Measurements from ENCODE around the gene KCP. TPM values are rescaled to one million over a fixed set of nuclear protein-coding genes. Genes with fewer than 3 reads are reported as not detected.
"Not testable (repeated sequence)": the region's sequence is repeated elsewhere in the genome, so short reads cannot be mapped to it uniquely, and the experiment has no call there.

The KCP gene
- 1 to 10 TPM in 2 of 3 donors, under 1 TPM in 1; 0.26 to 2.0 (median 1.5) TPM for polyA plus RNA-seq

DNA sequence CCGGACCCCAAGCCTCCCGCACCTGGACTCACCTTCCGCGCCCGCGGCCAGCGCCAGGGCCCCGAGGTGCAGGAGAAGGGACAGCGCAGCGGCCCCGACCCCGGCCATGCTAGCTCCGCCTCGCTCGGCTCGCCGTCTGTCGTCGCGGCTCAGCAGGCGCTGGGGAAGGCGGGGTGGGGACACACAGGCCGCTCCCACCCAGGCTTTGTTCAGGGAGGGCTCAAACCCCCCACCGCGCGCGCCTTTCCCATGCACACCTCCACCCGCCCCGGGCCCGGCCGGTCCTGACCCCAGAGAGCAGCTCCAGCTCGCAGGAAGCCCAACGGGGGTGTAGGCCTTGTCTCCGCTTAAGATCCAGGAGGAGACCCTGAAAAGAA, at the start of gene KCP:
Gene KCP (minus strand): TSS at position 141 of the 377 bp plus-strand sequence. CDS start 33 bp downstream, at position 108.
- H3K27ac ChIP-seq (ENCODE audit: low read depth, low read length), result no peak within 1 kb of the TSS
- 20 to 37% (median 34%) methylated on average over 28 to 34 of the region's 34 CpGs for WGBS, 3 donors

- no peak overlapping the region for H3K27ac ChIP-seq (ENCODE audit: low read depth, low read length)
- 94 to 96% (median 95%) methylated on average over 4 of the region's 4 CpGs for WGBS, 3 donors
These were observed 48.8 kb upstream of the KCP start for GRCh38 chr7:128959296-128959695.

- H3K27ac ChIP-seq (ENCODE audit: low read depth, low read length), result no peak overlapping the region
These were observed 45.5 kb upstream of the KCP start for GRCh38 chr7:128955981-128956380.

- WGBS, 3 donors, result 72 to 75% (median 73%) methylated on average over 15 of the region's 15 CpGs
- no peak overlapping the region for H3K27ac ChIP-seq (ENCODE audit: low read depth, low read length)
These were observed 44.6 kb upstream of the KCP start for GRCh38 chr7:128954830-128955802.

DNA sequence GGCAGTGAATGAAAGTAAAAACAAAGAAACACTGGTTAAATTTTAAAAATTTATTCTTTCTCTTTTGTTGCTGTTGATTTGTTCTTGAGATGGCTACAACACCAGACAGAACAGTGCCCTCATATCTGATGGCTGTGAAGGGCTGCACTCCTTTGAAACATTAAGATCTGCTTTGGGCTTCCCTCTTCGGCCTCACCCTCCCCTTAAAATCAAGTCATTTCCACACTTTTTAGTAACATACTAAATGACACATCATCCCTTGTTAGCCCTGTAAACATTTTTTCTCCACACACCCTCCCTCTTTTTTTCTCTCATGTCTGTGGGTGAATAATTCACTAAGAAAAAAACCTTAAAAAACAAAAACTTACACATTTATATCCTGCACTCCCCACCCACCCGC, 43.6 kb upstream of the KCP start:
- 85 to 91% (median 85%) methylated on average over 2 of the region's 2 CpGs for WGBS, 3 donors
- no peak overlapping the region for H3K27ac ChIP-seq (ENCODE audit: low read depth, low read length)

GRCh38 chr7:128951296-128951695, 40.8 kb upstream of the KCP start:
- WGBS, 3 donors, result 46 to 75% (median 59%) methylated on average over 5 of the region's 5 CpGs
- no peak overlapping the region for H3K27ac ChIP-seq (ENCODE audit: low read depth, low read length)

DNA sequence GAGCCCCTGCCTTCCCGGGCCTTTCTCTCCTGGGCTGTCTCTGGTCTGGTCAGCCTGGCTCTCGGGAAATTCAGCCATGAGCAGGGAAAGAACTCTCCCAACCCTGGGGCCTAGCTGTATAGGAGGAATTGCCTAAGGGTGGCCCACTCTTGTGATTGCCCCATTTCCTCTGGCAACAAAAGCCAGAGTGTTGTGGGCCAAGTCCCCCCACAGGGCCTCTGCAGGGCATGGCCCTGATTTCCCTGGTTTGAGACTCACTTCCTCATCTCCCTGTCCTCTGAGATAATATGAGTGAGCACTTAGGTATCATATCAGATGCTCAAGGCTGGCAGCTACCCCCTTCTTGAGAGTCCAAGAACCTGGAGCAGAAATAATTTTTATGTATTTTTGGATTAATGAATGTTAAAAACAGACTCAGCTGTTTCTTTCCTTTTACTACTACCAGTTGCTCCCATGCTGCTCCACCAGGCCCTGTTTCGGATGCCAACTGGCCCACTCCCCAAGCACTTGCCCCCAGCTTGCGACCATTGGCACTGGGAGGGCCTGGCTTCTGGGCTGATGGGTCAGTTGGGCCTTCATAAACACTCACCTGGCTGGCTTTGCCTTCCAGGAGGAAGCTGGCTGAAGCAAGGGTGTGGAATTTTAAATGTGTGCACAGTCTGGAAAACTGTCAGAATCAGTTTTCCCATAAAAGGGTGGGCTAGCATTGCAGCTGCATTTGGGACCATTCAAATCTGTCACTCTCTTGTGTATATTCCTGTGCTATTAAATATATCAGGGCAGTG, 38.7 kb upstream of the KCP start:
- WGBS, 3 donors, result 64 to 89% (median 82%) methylated on average over 4 of the region's 4 CpGs

GRCh38 chr7:128948312-128948973, 37.9 kb upstream of the KCP start:
- no peak overlapping the region for H3K27ac ChIP-seq (ENCODE audit: low read depth, low read length)
- 57 to 84% (median 64%) methylated on average over 12 of the region's 12 CpGs for WGBS, 3 donors

More for the DNA sequence above, 38.7 kb upstream of the KCP start:
- no peak overlapping the region for H3K27ac ChIP-seq (ENCODE audit: low read depth, low read length)

- H3K27ac ChIP-seq (ENCODE audit: low read depth, low read length), result no peak overlapping the region
- 93 to 94% (median 94%) methylated on average over 9 of the region's 9 CpGs for WGBS, 3 donors
These were observed 37.3 kb upstream of the KCP start for GRCh38 chr7:128947854-128948253.

DNA sequence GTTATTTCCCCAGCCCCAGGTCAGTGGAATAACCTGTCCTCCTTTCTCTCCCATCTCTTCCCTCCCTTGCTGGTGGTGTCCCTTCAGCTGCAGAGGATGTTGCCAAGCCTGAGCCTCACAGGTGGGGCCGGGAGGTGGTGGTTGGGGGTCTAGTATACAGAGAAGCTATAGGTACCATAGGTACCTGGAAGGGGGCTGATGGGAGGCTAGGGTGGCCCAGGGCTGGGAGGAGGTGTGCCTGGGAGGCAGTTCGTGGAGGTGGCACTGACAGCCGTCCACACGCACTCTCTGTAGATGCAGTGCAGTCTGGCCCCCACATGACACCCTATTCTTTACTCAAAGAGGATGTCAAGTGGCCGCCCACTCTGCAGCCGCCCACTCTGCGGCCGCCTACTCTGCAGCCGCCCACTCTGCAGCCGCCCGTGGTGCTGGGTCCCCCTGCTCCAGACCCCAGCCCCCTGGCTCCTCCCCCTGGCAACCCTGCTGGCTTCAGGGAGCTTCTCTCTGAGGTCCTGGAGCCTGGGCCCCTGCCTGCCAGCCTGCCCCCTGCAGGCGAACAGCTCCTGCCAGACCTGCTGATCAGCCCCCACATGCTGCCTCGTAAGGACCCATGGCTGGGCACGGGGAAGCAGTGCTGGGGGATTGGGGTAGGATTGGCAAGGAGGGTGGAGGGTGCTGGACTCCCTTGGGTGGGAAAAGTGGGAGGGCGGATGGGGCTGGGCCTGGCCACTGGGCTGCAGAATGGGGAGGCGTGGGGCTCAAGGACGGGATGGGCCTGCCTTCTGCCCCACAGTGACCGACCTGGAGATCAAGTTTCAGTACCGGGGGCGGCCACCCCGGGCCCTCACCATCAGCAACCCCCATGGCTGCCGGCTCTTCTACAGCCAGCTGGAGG, 36.7 kb upstream of the KCP start:
- WGBS, 3 donors, result 83 to 89% (median 85%) methylated on average over 16 to 22 of the region's 22 CpGs
- no peak overlapping the region for H3K27ac ChIP-seq (ENCODE audit: low read depth, low read length)

DNA sequence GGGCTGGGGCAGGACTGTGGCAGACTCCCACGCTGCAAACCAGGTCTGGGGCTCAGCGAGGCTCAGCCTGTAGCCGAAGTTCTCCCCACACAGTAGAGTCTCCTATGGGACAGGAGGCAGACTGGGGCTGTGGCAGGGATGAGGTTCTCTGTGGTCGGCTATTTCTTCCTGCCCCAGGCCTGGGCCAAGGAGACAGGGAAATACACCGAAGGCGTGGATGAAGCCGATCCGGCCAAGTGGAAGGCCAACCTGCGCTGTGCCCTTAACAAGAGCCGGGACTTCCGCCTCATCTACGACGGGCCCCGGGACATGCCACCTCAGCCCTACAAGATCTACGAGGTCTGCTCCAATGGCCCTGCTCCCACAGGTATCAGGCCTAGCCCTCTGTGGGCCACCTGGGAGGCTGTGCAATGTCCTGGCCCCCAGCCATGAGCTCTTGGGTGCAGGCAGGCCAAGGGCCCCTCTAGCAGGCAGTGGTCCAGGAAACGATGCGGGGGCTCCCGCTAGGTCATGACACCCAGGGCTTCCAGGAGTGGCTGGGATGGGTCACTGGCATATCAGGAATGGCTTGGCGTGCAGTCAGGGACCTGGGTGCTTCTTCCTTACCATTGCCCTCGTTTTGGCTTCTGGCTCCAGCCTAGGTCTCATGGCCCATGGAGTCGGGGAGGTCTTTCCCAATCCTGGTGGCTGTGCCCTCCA, 35.3 kb upstream of the KCP start:
- H3K27ac ChIP-seq (ENCODE audit: low read depth, low read length), result no peak overlapping the region
- WGBS, 3 donors, result 86 to 90% (median 86%) methylated on average over 21 of the region's 21 CpGs

DNA sequence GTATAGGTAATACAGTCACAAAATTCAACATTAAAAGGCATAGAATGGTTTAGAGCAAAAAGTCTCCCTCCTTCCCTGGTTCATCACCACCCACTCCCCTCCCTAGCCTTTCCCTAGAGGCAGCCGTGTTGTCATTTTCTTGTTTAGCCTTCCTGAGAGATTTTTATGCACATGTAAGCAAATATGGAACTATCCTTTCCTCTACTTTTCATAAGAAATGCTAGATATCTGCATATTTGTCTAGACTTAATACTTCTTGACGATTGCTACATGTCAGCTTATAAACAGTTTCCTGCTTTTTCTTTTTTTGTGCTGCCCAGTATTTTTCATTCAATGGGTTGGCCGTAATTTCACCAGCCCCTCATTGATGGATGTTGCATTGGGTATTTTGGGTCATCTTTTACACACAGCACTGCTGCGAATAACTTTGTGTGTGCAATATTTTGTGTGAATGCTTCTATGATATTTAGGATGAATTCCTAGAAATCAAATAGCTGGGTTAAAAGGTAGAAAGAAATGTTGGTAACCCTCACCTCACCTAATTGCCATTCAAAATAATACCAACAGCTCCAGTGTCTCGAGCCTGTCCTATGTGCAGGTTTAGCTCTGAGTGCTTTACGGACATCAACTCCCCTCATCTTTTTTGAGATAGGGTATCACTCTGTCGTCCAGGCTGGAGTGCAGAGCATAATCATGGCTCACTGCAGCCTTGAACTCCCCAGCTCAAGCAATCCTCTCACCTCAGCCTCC, 34.2 kb upstream of the KCP start:
- no peak overlapping the region for H3K27ac ChIP-seq (ENCODE audit: low read depth, low read length)
- WGBS, 3 donors, result 65 to 84% (median 67%) methylated on average over 7 of the region's 7 CpGs

- H3K27ac ChIP-seq (ENCODE audit: low read depth, low read length), result not testable (repeated sequence)
- WGBS, 3 donors, result 83 to 98% (median 92%) methylated on average over 2 of the region's 2 CpGs
These were observed 32.7 kb upstream of the KCP start for GRCh38 chr7:128943251-128943650.

DNA sequence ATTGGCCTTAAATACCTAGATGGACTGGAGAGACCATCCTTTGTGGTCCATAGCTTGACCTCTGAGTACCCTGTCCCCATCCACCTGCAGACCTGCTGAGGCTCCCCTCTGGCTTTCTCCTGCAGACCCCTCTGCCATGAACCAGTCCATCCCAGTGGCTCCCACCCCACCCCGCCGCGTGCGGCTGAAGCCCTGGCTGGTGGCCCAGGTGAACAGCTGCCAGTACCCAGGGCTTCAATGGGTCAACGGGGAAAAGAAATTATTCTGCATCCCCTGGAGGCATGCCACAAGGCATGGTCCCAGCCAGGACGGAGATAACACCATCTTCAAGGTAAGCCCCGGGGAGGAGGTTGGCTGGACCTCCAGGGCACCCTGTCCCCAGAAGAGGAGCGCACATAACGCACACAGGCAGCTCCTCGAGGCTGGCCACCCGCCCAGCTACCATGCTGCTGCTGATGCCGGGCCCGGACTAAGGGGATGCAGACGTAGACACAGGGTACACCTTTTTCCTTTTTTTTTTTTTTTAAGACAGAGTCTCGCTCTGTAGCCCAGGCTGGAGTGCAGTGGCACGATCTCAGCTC, 31.5 kb upstream of the KCP start:
- no peak overlapping the region for H3K27ac ChIP-seq (ENCODE audit: low read depth, low read length)
- 83 to 88% (median 84%) methylated on average over 16 of the region's 16 CpGs for WGBS, 3 donors

GRCh38 chr7:128941323-128941890, 30.9 kb upstream of the KCP start:
- 80 to 85% (median 82%) methylated on average over 15 of the region's 15 CpGs for WGBS, 3 donors
- no peak overlapping the region for H3K27ac ChIP-seq (ENCODE audit: low read depth, low read length)

Measured in adipose tissue (tissue), 3 donors.